Suprapubic skin (tissue), 4 donors: Measurements from ENCODE around the gene FAAP20. TPM values are rescaled to one million over a fixed set of nuclear protein-coding genes. Genes with fewer than 3 reads are reported as not detected.
A peak's percentile ranks its signal among the peaks of the same experiment; 100 is the strongest.

Source experiments
- DNase-seq, 2 donors: peaks; one replicate each; pipeline ENCODE4 v3.0.0-alpha.2; 2019; ENCODE audit warnings: low spot score in 2 of 2
- H3K27ac ChIP-seq: fragments of 200-600 bp; sonication (generic); one replicate; pipeline ENCODE4 v1.5.1; 2019
- H3K27me3 ChIP-seq: fragments of 200-600 bp; sonication (generic); one replicate; pipeline ENCODE4 v1.5.1; 2019
- H3K36me3 ChIP-seq: fragments of 200-600 bp; sonication (generic); one replicate; pipeline ENCODE4 v1.5.1; 2019
- H3K4me1 ChIP-seq: fragments of 200-600 bp; sonication (generic); one replicate; pipeline ENCODE4 v1.5.1; 2019
- H3K4me3 ChIP-seq: fragments of 200-600 bp; sonication (generic); one replicate; pipeline ENCODE4 v1.5.1; 2019; ENCODE audit warnings: mild to moderate bottlenecking
- H3K9me3 ChIP-seq: fragments of 200-600 bp; sonication (generic); one replicate; pipeline ENCODE4 v1.5.1; 2019
- EP300 ChIP-seq: sonication (generic); formaldehyde crosslinking; IDR thresholded peaks from one replicate; pipeline ENCODE4 v1.6.1; 2017; ENCODE audit warnings: antibody characterized with exemption
- POLR2A ChIP-seq, 2 donors: fragments of 450-650 bp; IDR thresholded peaks; one replicate each; pipeline ENCODE4 v1.6.1; 2017; ENCODE audit warnings: antibody characterized with exemption in 2 of 2, mild to moderate bottlenecking in 2 of 2, moderate library complexity in 2 of 2
- POLR2AphosphoS5 ChIP-seq, 3 donors: sonication (generic); formaldehyde crosslinking; IDR thresholded peaks; one replicate each; pipeline ENCODE4 v1.6.1; 2017; ENCODE audit warnings: antibody characterized with exemption in 3 of 3
- WGBS: methylation state at CpG from one replicate; pipeline ENCODE4 v1.1.5; 2018; 5-methylcytosine and 5-hydroxymethylcytosine counted together
- total RNA-seq, 4 donors: library from RNA; depleted of rRNA; stranded (reverse); fragments of >200 nt; gene quantifications; one replicate each; pipeline ENCODE4 v1.1.0, GENCODE V29; 2016
- TF ChIP-seq, protein P1 (sequence below), 2 donors: fragments of 200-600 bp in 1 of 2; fragments of 450-650 bp in 1 of 2; sonication (generic) in 1 of 2; IDR thresholded peaks; one replicate each; pipeline ENCODE4 v1.5.1; 2016 to 2019; ENCODE audit warnings: antibody characterized with exemption in 2 of 2, mild to moderate bottlenecking in 1 of 2, moderate library complexity in 1 of 2

Gene FAAP20
- total RNA-seq, 4 donors from 2014 or later = 18.6 to 47.3 (median 24.9) TPM

DNA sequence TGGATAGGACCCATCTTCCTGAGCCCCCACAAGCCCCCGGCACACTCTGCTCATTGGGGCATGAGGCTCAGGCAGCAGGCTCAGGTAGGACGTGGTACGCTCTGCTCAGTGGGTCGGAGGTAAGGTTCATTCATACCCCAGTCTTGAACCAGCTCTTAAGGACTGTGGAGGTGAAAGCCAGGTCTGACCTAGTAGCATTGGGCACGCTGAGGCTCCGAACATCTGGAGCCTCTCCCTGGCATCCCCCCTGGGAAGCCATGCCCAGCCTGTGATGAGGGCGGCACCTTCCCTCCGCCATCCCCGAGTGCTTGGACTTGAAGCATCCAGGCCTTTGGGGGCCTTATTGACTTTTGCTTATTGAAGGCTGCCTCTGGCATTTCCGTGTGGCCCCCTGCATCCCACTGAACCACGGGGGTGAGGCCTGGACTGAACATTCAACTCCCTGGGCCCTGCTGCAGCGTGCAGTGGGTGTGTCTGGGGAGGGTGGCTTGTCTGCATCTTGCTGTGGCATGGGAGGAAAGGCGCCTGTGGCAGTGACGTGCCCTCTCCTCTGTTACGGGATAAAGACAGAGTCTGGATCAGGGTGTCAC, 50.0 kb downstream of the FAAP20 start:
- no peaks in the 10 kb centered on the region for H3K4me1 ChIP-seq
- 85% methylated on average over 8 of the region's 15 CpGs for WGBS
- TF ChIP-seq POLR2A (IDR thresholded peaks at IDR 0.05) (no peak), POLR2AphosphoS5 (IDR thresholded peaks at IDR 0.05) (no peak), EP300 (no peak)
- TF ChIP-seq, protein P1, sequence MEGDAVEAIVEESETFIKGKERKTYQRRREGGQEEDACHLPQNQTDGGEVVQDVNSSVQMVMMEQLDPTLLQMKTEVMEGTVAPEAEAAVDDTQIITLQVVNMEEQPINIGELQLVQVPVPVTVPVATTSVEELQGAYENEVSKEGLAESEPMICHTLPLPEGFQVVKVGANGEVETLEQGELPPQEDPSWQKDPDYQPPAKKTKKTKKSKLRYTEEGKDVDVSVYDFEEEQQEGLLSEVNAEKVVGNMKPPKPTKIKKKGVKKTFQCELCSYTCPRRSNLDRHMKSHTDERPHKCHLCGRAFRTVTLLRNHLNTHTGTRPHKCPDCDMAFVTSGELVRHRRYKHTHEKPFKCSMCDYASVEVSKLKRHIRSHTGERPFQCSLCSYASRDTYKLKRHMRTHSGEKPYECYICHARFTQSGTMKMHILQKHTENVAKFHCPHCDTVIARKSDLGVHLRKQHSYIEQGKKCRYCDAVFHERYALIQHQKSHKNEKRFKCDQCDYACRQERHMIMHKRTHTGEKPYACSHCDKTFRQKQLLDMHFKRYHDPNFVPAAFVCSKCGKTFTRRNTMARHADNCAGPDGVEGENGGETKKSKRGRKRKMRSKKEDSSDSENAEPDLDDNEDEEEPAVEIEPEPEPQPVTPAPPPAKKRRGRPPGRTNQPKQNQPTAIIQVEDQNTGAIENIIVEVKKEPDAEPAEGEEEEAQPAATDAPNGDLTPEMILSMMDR (IDR thresholded peaks at IDR 0.05) = no peak
- DNase-seq = peak in 1 of 2 donors; percentile 72
- H3K9me3 ChIP-seq = no peaks in the 10 kb centered on the region
- no peak overlapping the region for H3K4me3 ChIP-seq
- H3K36me3 ChIP-seq = peaks cover 26% of the 10 kb centered on the region
- no peak overlapping the region for H3K27ac ChIP-seq
- no peaks in the 10 kb centered on the region for H3K27me3 ChIP-seq

DNA sequence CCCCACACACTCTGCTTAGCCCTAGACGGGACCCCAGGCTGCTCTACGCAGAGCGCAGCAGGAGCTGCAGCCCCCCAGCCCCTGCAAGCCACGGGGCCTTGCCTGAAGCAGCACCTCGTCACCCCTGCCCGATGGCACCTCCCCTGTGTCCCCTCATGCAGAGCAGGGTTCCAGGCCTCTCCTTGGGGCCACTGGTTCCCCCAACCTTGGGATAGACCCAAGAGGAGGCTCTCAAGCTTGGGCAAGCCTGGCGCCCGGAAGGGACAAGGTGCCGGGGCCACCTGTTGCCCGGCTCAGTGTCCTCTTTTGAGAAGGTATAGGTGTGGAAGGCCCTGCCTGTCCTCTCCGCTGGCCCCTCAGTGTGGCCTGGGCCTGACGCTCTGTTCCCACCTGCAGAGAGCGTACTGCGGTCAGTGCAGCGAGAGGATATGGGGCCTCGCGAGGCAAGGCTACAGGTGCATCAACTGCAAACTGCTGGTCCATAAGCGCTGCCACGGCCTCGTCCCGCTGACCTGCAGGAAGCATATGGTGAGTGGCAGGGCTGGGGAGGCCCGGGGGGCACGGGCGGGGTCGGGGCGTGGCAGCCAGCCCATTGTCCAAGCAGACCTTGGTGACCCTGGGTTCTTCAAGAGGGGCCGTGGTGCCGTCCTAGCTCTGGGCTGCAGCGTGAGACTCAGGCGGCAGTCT, 50.6 kb downstream of the FAAP20 start:
- H3K27me3 ChIP-seq = no peaks in the 10 kb centered on the region
- no peaks in the 10 kb centered on the region for H3K9me3 ChIP-seq
- H3K4me1 ChIP-seq = no peaks in the 10 kb centered on the region
- H3K27ac ChIP-seq = no peak overlapping the region
- peaks cover 26% of the 10 kb centered on the region for H3K36me3 ChIP-seq
- DNase-seq = peak in 1 of 2 donors; percentile 67
- 91% methylated on average over 21 of the region's 30 CpGs for WGBS
- no peak overlapping the region for H3K4me3 ChIP-seq
- no peak for TF ChIP-seq POLR2A (IDR thresholded peaks at IDR 0.05)
- TF ChIP-seq, protein P1 (IDR thresholded peaks at IDR 0.05) = no peak
- TF ChIP-seq EP300 = no peak
- no peak for TF ChIP-seq POLR2AphosphoS5 (IDR thresholded peaks at IDR 0.05)

DNA sequence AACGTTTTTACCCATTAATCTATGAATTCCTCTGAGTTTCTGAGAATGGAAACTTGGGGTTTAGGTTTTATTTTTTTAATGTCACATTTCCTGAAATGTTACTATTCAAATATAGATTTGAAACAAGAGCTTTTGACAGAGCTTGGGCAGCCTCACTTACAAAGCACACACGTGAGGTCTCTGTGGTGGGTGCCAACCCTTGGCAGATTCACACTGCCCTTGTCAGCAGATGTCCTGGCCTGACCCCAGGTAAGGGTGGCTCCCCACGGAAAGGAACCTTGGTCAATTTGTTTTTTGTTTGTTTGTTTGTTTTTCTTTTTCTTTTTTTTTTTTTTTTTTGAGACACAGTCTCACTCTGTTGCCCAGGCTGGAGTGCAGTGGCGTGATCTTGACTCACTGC, 53.5 kb downstream of the FAAP20 start:
- H3K27me3 ChIP-seq = no peaks in the 10 kb centered on the region
- TF ChIP-seq EP300 = no peak
- no peak for TF ChIP-seq POLR2A (IDR thresholded peaks at IDR 0.05)
- peaks cover under 1% of the 10 kb centered on the region for H3K4me1 ChIP-seq
- no peak for DNase-seq
- WGBS = 71% methylated on average over 4 of the region's 4 CpGs
- H3K9me3 ChIP-seq = no peaks in the 10 kb centered on the region
- H3K27ac ChIP-seq = no peak overlapping the region
- no peak overlapping the region for H3K4me3 ChIP-seq
- peaks cover 16% of the 10 kb centered on the region for H3K36me3 ChIP-seq

Other genes with a start within 250 kb of the FAAP20 start
- gene CFAP74, start 191.0 kb downstream of the FAAP20 start, total RNA-seq = not detected
- gene GABRD, start 175.4 kb downstream of the FAAP20 start, total RNA-seq = 1 to 10 TPM in 2 of 4 donors, under 1 TPM in 1, not detected in 1; 0.52 to 1.7 (median 1.2) TPM
- gene PRKCZ, start 144.4 kb downstream of the FAAP20 start, total RNA-seq = 10 to 100 TPM; 21.7 to 31.5 (median 25.4) TPM
- gene SKI, start 33.5 kb upstream of the FAAP20 start, total RNA-seq = 10 to 100 TPM; 51.8 to 91.2 (median 68.1) TPM
- 10 to 100 TPM in 2 of 4 donors, 1 to 10 TPM in 2; 5.7 to 13.4 (median 8.5) TPM for gene MORN1, start 196.8 kb upstream of the FAAP20 start, total RNA-seq
- 10 to 100 TPM; 56.9 to 86.5 (median 81.4) TPM for gene RER1, start 197.1 kb upstream of the FAAP20 start, total RNA-seq
- gene PEX10, start 217.8 kb upstream of the FAAP20 start, total RNA-seq = 10 to 100 TPM; 16.2 to 39.2 (median 27.3) TPM